HFF-Myc (cell line): ENCODE measurements around the gene NFKB1.

Experiments
- DNase-seq: peaks from one replicate; pipeline ENCODE4 v3.0.0-alpha.2; 2011; ENCODE audit warnings: low read depth; ENCODE audit errors: extremely low read depth
- H3K4me3 ChIP-seq: replicated peaks from 2 replicates; pipeline ENCODE4 v1.5.1; 2011; ENCODE audit warnings: low read depth, mild to moderate bottlenecking, control low read depth, low read length
- TF ChIP-seq, protein P1 (sequence below): IDR thresholded peaks from 2 replicates; pipeline ENCODE4 v1.5.1; 2012; ENCODE audit warnings: mild to moderate bottlenecking, low read depth, low read length, control low read depth; ENCODE audit errors: missing control alignments

Gene NFKB1

DNA sequence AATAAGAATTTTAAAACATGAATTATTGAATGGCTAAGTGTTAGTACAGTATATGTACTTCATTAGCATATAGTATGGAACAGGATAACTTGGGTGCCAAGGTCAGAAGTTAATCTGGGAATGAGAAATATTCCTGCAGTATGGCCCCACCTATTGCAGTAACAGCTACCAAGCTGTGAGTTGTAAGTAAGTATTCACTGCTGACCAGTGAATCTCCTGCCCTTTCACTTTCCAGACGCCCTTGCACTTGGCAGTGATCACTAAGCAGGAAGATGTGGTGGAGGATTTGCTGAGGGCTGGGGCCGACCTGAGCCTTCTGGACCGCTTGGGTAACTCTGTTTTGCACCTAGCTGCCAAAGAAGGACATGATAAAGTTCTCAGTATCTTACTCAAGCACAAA lies 105.1 kb downstream of the NFKB1 start:
- no peak for DNase-seq
- TF ChIP-seq, protein P1, sequence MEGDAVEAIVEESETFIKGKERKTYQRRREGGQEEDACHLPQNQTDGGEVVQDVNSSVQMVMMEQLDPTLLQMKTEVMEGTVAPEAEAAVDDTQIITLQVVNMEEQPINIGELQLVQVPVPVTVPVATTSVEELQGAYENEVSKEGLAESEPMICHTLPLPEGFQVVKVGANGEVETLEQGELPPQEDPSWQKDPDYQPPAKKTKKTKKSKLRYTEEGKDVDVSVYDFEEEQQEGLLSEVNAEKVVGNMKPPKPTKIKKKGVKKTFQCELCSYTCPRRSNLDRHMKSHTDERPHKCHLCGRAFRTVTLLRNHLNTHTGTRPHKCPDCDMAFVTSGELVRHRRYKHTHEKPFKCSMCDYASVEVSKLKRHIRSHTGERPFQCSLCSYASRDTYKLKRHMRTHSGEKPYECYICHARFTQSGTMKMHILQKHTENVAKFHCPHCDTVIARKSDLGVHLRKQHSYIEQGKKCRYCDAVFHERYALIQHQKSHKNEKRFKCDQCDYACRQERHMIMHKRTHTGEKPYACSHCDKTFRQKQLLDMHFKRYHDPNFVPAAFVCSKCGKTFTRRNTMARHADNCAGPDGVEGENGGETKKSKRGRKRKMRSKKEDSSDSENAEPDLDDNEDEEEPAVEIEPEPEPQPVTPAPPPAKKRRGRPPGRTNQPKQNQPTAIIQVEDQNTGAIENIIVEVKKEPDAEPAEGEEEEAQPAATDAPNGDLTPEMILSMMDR = no peak
- H3K4me3 ChIP-seq = no peak overlapping the region

DNA sequence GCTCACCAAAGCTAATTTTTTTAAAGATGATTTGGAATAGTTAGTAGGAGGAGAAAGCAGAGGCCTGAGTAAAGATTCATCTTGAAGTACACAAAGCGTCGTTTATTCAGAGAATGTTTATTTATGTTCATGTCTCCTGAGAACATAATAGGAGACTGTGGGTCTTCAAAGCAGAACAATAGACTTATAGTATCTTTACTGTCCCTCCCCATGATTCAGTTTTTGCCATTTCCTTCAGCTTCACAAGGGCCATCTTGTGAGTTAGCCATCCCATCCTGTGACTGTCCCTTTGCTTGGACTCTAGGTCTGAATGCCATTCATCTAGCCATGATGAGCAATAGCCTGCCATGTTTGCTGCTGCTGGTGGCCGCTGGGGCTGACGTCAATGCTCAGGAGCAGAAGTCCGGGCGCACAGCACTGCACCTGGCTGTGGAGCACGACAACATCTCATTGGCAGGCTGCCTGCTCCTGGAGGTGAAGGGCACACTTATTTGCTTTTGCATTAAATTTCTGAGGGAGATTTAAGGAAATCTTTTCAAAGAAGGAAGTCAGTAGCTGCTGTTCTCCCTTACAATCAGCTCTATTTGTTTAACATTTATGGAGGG lies 105.8 kb downstream of the NFKB1 start:
- no peak for DNase-seq
- no peak overlapping the region for H3K4me3 ChIP-seq
- TF ChIP-seq, protein P1 = no peak

DNA sequence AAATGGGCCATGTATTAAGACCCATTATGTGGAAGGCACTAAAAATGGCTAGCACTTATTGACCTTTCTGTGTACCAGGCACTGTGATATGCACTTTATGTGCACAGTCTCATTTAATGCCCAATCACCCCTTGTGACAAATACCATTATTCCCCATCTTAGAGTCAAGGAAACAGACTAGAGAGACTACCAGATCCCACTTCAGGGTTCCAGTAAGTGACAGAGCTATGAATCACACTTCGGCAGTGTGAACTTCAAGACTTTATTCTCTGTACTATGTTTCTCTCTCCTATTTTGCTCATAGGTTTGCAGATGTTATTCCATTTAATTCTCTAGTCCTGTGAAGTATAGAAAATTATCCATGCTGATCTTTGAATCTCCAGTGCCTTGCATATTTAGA lies 107.0 kb downstream of the NFKB1 start:
- TF ChIP-seq, protein P1 = no peak
- H3K4me3 ChIP-seq = no peak overlapping the region
- no peak for DNase-seq

DNA sequence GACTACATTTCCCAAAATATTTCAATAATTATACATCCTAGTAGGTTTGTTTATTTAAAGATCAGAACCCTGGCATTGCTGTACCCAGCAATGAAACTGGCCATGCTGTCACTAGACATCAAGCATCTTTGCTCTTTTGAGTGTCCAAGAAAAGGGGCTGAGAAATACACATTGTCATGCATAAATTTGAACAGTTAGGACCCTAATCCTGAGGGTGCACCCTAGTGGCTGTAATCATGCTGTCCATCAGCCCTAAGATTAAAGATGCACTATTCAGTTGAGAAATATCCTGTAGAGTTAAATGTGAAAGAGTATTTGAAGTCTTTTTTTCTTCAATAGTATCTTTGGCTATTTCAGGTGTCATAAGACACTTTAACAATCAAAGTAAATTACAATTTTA lies 108.8 kb downstream of the NFKB1 start:
- no peak overlapping the region for H3K4me3 ChIP-seq
- no peak for DNase-seq
- TF ChIP-seq, protein P1 = peak; percentile 40

DNA sequence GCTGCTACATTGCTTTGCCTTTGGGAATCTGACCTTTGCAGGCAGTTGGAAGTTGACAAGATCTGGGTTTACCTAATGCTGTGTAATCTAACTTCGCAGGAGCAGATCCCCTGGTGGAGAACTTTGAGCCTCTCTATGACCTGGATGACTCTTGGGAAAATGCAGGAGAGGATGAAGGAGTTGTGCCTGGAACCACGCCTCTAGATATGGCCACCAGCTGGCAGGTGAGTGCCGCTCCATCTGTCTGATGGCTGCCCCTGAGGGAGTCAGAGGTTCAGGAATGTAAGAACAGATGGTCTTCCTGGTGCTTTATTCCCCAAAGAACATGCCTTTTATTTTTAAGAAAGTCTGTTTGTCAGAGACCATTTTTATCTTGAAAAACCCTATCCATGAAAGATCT lies 109.3 kb downstream of the NFKB1 start:
- no peak overlapping the region for H3K4me3 ChIP-seq
- DNase-seq = no peak
- TF ChIP-seq, protein P1 = no peak

DNA sequence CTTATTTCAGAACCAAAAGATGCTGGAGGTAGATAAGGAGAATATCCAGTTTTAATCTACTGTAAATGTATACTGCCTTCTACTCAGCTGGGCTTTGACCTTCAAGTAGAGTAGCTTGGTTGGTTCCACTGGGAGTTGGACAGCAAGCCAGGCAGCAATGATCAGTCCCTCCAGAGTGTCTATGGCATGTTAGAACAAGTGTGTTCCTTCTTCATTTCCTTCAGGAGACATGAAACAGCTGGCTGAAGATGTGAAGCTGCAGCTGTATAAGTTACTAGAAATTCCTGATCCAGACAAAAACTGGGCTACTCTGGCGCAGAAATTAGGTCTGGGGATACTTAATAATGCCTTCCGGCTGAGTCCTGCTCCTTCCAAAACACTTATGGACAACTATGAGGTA lies 111.1 kb downstream of the NFKB1 start:
- DNase-seq = no peak
- TF ChIP-seq, protein P1 = no peak
- no peak overlapping the region for H3K4me3 ChIP-seq

DNA sequence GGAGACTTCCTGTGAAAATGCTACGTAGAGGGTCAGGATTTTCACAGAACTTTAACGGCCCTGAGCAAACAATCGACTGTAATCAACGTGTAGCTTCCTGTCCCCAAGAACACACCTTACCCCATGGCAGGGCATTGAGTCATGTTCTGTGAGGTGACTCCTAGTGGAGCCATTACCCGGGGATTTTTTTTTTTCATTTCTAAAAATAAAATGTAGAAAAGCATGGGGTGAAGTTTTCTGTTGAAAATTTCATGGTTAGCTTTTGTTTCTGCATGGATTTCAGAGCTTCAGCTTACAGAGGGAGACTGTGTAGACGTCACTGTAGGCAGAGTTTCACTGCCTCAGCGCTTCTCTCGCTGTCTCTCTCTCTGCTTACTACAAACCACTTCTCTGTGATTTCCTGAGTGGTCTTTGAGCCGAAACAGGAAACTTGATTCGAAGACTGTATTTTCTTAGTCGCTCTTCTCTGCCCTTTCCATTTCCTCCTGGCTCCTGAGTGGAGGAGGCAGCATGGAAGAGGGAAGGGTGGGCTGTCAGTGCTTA lies 111.7 kb downstream of the NFKB1 start:
- TF ChIP-seq, protein P1 = no peak
- H3K4me3 ChIP-seq = no peak overlapping the region
- DNase-seq = no peak
